HEK293 (cell line): ENCODE results near the gene NOB1.

ENCODE experiments used
- CTCF ChIA-PET: fragments of 350-600 bp; formaldehyde crosslinking; extraction: SDS; loops from one replicate; lab custom pipeline; 2021; ENCODE audit warnings: antibody characterized with exemption; lab: Yijun Ruan, JAX
- POLR2A ChIA-PET: fragments of 300-600 bp; formaldehyde crosslinking; extraction: SDS; loops from one replicate; lab custom pipeline; 2020; ENCODE audit warnings: antibody characterized with exemption, inconsistent platforms; lab: Yijun Ruan, JAX
- H3K27ac ChIP-seq: fragments of 200-500 bp; sonication (Bioruptor generic); 2 replicates; pipeline ENCODE4 v1.5.1; 2014; ENCODE audit warnings: low read depth, low read length, control low read depth, inconsistent platforms; ENCODE audit errors: extremely low read depth
- H3K36me3 ChIP-seq, 2 experiments: fragments of 200-500 bp in 1 of 2; sonication (Bioruptor generic) in 1 of 2; 1 replicate in 1 of 2; 2 replicates in 1 of 2; pipeline ENCODE4 v1.5.1; 2014 to 2017; ENCODE audit warnings: inconsistent platforms in 2 of 2, low read length in 2 of 2; ENCODE audit not compliant: control insufficient read depth in 2 of 2, insufficient read depth in 1 of 2
- H3K4me1 ChIP-seq: fragments of 200-500 bp; sonication (Bioruptor generic); 2 replicates; pipeline ENCODE4 v1.5.1; 2014; ENCODE audit warnings: mild to moderate bottlenecking, low read length, inconsistent platforms; ENCODE audit not compliant: control insufficient read depth, insufficient read depth
- H3K4me3 ChIP-seq: 2 replicates; pipeline ENCODE4 v1.5.1; 2011; ENCODE audit warnings: low read depth, mild to moderate bottlenecking, control low read depth, low read length, moderate library complexity
- H3K9me3 ChIP-seq: fragments of 200-500 bp; sonication (Bioruptor generic); 2 replicates; pipeline ENCODE4 v1.5.1; 2014; ENCODE audit warnings: low read depth, low read length, inconsistent platforms; ENCODE audit not compliant: control insufficient read depth, insufficient read depth
- BCL11B ChIP-seq: fragments of 450-650 bp; formaldehyde crosslinking; IDR thresholded peaks from 2 replicates; pipeline ENCODE4 v1.5.1; 2016; ENCODE audit warnings: low read depth, missing biosample characterization, missing genetic modification characterization
- GLI2 ChIP-seq: fragments of 450-650 bp; formaldehyde crosslinking; IDR thresholded peaks from 2 replicates; pipeline ENCODE4; 2017; ENCODE audit warnings: missing biosample characterization, missing genetic modification characterization, low read depth, borderline replicate concordance
- PRDM1 ChIP-seq: fragments of 450-650 bp; formaldehyde crosslinking; IDR thresholded peaks from 2 replicates; pipeline ENCODE4; 2016; ENCODE audit warnings: missing biosample characterization, missing genetic modification characterization
- ZFHX2 ChIP-seq: fragments of 450-650 bp; formaldehyde crosslinking; conservative IDR thresholded peaks from 2 replicates; pipeline ENCODE4 v1.5.1; 2016; ENCODE audit warnings: missing biosample characterization, missing genetic modification characterization
- ZNF10 ChIP-seq: fragments of 450-650 bp; formaldehyde crosslinking; IDR thresholded peaks from 2 replicates; pipeline ENCODE4 v1.5.1; 2017; ENCODE audit warnings: missing biosample characterization, missing genetic modification characterization
- ZNF114 ChIP-seq: fragments of 450-650 bp; formaldehyde crosslinking; IDR thresholded peaks from 2 replicates; pipeline ENCODE4 v1.5.0; 2017; ENCODE audit warnings: missing biosample characterization, missing genetic modification characterization
- ZNF157 ChIP-seq: fragments of 450-650 bp; formaldehyde crosslinking; IDR thresholded peaks from 2 replicates; pipeline ENCODE4 v1.5.1; 2016; ENCODE audit warnings: missing biosample characterization, missing genetic modification characterization
- ZNF16 ChIP-seq: fragments of 450-650 bp; formaldehyde crosslinking; IDR thresholded peaks from 2 replicates; pipeline ENCODE4 v1.5.1; 2016; ENCODE audit warnings: low read depth, missing biosample characterization, missing genetic modification characterization
- ZNF174 ChIP-seq: fragments of 450-650 bp; formaldehyde crosslinking; IDR thresholded peaks from 2 replicates; pipeline ENCODE4 v1.5.0; 2017; ENCODE audit warnings: missing biosample characterization, mild to moderate bottlenecking, missing genetic modification characterization
- ZNF394 ChIP-seq: fragments of 450-650 bp; formaldehyde crosslinking; IDR thresholded peaks from 2 replicates; pipeline ENCODE4 v1.5.1; 2016; ENCODE audit warnings: missing biosample characterization, missing genetic modification characterization, mild to moderate bottlenecking, moderate library complexity, borderline replicate concordance
- ZNF658 ChIP-seq: fragments of 450-650 bp; formaldehyde crosslinking; IDR thresholded peaks from 2 replicates; pipeline ENCODE4; 2016; ENCODE audit warnings: missing biosample characterization, missing genetic modification characterization
- ZNF660 ChIP-seq: fragments of 450-650 bp; IDR thresholded peaks from 2 replicates; pipeline ENCODE4 v1.5.1; 2018; ENCODE audit warnings: missing biosample characterization, mild to moderate bottlenecking, missing genetic modification characterization
- ZNF747 ChIP-seq: fragments of 450-650 bp; formaldehyde crosslinking; IDR thresholded peaks from 2 replicates; pipeline ENCODE4 v1.5.1; 2016; ENCODE audit warnings: missing biosample characterization, missing genetic modification characterization
- ZSCAN16 ChIP-seq: fragments of 450-650 bp; formaldehyde crosslinking; IDR thresholded peaks from 2 replicates; pipeline ENCODE4 v1.5.1; 2016; ENCODE audit warnings: missing biosample characterization, missing genetic modification characterization
- TF ChIP-seq, protein P1 (sequence below): fragments of 450-650 bp; formaldehyde crosslinking; IDR thresholded peaks from 2 replicates; pipeline ENCODE4 v1.5.1; 2016; ENCODE audit warnings: missing biosample characterization, missing genetic modification characterization
- TF ChIP-seq, protein P2 (sequence below): fragments of 450-650 bp; IDR thresholded peaks from 2 replicates; pipeline ENCODE4 v1.5.1; 2018; ENCODE audit warnings: missing biosample characterization, mild to moderate bottlenecking, missing genetic modification characterization
- TF ChIP-seq, protein P3 (sequence below): fragments of 450-650 bp; formaldehyde crosslinking; IDR thresholded peaks from 2 replicates; pipeline ENCODE4 v1.5.1; 2016; ENCODE audit warnings: missing biosample characterization, missing genetic modification characterization
- TF ChIP-seq, protein P4 (sequence below): fragments of 450-650 bp; formaldehyde crosslinking; IDR thresholded peaks from 2 replicates; pipeline ENCODE4 v1.5.1; 2016; ENCODE audit warnings: missing biosample characterization, missing genetic modification characterization, borderline replicate concordance
- TF ChIP-seq, protein P5 (sequence below): fragments of 450-650 bp; formaldehyde crosslinking; IDR thresholded peaks from 2 replicates; pipeline ENCODE4 v1.5.1; 2016; ENCODE audit warnings: missing biosample characterization, missing genetic modification characterization, borderline replicate concordance

NOB1 gene

DNA sequence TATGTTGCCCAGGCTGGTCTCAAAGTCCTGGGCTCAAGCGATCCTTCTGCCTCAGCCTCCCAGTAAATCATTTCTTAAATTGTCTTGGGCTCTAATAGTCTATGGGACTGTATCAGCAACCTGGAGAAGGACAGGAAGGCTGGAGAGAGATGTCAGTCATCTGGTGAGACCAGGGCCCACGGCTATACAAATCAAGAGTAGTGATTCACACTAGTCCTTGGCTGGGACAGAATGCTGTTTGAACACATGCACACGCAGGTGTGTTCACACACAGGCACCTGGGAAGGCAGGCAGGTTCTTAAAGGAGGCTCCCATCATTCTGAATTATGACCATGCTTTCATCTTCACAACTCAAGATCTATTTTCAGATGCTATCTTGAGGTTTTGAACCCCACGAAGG is 42.4 kb downstream of the NOB1 start (continued):
- no peak for TF ChIP-seq ZSCAN16
- TF ChIP-seq, protein P1, sequence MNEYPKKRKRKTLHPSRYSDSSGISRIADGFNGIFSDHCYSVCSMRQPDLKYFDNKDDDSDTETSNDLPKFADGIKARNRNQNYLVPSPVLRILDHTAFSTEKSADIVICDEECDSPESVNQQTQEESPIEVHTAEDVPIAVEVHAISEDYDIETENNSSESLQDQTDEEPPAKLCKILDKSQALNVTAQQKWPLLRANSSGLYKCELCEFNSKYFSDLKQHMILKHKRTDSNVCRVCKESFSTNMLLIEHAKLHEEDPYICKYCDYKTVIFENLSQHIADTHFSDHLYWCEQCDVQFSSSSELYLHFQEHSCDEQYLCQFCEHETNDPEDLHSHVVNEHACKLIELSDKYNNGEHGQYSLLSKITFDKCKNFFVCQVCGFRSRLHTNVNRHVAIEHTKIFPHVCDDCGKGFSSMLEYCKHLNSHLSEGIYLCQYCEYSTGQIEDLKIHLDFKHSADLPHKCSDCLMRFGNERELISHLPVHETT (tag by site-specific recombination) = no peak
- TF ChIP-seq, protein P2, sequence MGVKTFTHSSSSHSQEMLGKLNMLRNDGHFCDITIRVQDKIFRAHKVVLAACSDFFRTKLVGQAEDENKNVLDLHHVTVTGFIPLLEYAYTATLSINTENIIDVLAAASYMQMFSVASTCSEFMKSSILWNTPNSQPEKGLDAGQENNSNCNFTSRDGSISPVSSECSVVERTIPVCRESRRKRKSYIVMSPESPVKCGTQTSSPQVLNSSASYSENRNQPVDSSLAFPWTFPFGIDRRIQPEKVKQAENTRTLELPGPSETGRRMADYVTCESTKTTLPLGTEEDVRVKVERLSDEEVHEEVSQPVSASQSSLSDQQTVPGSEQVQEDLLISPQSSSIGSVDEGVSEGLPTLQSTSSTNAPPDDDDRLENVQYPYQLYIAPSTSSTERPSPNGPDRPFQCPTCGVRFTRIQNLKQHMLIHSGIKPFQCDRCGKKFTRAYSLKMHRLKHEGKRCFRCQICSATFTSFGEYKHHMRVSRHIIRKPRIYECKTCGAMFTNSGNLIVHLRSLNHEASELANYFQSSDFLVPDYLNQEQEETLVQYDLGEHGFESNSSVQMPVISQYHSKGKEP (tag by site-specific recombination) = no peak

DNA sequence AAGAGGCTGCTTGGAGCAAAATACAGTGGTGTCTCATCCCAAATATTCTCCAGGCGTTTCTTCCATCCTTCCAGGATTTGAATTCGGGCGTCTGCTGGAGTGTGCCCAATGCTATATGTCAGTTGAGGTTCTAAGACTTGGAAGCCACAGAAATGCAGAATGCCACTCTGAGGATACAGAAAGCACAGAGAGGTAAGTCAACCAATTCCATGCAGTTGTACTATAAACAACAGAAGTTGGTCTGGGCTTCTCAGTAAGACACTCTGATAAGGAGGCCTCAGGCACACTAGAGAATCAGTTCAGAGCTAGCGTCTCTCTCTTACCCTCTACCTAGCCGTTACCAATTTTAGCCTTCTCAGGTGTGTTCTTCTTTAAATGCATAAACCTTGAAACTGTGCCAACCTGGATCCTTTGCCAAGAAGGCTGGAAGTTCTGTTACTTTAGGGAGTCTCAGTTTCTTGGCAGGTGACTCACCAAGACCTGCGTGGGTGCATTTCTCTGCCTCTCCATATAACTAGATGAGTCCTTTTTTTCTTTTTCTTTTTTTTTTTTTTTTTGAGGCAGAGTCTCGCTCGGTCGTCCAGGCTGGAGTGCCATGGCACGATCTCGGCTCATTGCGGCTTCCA is 43.5 kb downstream of the NOB1 start:
- Histone ChIP-seq H3K27ac (no peak overlapping the region), H3K36me3 (peaks cover 0 to 31% of the 10 kb centered on the region in 2 experiments; a peak in 2 of 3 replicates), H3K9me3 (no peaks in the 10 kb centered on the region), H3K4me1 (no peaks in the 10 kb centered on the region), H3K4me3 (no peak overlapping the region)
- ChIA-PET CTCF (interaction anchor here (1.1 to 3.7 kb wide), 5 partner anchors 12 to 314 kb away, joined by 3 to 37 read pairs (median 5); partner anchors contain the start of gene NOB1), POLR2A (interaction anchor here (4.0 kb wide), 1 partner anchor 43 kb away, joined by 10 read pairs; the partner anchor contains the start of gene NOB1)
- TF ChIP-seq, protein P3, sequence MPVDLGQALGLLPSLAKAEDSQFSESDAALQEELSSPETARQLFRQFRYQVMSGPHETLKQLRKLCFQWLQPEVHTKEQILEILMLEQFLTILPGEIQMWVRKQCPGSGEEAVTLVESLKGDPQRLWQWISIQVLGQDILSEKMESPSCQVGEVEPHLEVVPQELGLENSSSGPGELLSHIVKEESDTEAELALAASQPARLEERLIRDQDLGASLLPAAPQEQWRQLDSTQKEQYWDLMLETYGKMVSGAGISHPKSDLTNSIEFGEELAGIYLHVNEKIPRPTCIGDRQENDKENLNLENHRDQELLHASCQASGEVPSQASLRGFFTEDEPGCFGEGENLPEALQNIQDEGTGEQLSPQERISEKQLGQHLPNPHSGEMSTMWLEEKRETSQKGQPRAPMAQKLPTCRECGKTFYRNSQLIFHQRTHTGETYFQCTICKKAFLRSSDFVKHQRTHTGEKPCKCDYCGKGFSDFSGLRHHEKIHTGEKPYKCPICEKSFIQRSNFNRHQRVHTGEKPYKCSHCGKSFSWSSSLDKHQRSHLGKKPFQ = no peak
- TF ChIP-seq ZFHX2 (tag by site-specific recombination) = 0 out of 2 replicates have a peak, but pooled peaks have one; percentile 13

DNA sequence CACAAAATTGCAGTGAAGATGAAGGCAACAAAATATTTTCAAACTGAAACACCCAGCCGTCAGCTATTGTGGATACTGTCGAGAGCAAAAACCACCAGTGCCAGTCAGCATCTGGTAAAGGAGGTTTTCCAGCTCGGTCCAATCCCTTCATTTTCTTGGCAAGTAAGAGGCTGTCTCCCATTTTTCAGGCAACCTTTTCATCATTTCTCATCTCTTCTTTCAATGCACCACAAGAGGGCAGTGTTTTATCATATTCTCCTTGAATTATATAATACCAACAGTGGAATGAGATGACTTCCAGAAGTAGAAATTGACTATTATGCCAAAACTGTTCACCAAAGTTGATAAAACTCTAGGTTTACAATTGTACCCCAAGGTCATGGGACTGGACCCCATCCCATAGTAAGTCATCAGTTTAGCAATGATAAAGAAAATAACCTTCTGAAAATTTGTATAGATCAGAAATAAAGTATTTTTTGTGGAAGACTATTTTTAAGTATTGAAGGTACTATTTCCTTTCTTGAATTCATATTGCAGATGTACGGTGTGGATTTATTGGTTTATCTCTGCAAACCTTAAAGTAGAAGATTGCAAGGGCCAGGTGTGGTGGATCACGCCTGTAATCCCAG is 45.2 kb downstream of the NOB1 start:
- CTCF ChIA-PET = interaction anchor here (0.6 to 3.7 kb wide), 15 partner anchors 11 to 545 kb away, joined by 3 to 37 read pairs (median 4); partner anchors contain the start of gene NOB1
- H3K4me3 ChIP-seq = no peak overlapping the region
- peaks cover 0 to 26% of the 10 kb centered on the region in 2 experiments; a peak in 2 of 3 replicates for H3K36me3 ChIP-seq
- no peak overlapping the region for H3K27ac ChIP-seq
- H3K4me1 ChIP-seq = no peaks in the 10 kb centered on the region
- H3K9me3 ChIP-seq = no peaks in the 10 kb centered on the region
- POLR2A ChIA-PET = interaction anchor here (4.0 kb wide), 1 partner anchor 45 kb away, joined by 10 read pairs; the partner anchor contains the start of gene NOB1
- TF ChIP-seq ZNF747 (tag by site-specific recombination) = no peak
- TF ChIP-seq ZNF16 (tag by site-specific recombination) = no peak
- peak; percentile 82 for TF ChIP-seq ZNF660
- no peak for TF ChIP-seq ZNF174 (tag by site-specific recombination)
- TF ChIP-seq ZNF114 (tag by site-specific recombination) = no peak
- TF ChIP-seq, protein P4, sequence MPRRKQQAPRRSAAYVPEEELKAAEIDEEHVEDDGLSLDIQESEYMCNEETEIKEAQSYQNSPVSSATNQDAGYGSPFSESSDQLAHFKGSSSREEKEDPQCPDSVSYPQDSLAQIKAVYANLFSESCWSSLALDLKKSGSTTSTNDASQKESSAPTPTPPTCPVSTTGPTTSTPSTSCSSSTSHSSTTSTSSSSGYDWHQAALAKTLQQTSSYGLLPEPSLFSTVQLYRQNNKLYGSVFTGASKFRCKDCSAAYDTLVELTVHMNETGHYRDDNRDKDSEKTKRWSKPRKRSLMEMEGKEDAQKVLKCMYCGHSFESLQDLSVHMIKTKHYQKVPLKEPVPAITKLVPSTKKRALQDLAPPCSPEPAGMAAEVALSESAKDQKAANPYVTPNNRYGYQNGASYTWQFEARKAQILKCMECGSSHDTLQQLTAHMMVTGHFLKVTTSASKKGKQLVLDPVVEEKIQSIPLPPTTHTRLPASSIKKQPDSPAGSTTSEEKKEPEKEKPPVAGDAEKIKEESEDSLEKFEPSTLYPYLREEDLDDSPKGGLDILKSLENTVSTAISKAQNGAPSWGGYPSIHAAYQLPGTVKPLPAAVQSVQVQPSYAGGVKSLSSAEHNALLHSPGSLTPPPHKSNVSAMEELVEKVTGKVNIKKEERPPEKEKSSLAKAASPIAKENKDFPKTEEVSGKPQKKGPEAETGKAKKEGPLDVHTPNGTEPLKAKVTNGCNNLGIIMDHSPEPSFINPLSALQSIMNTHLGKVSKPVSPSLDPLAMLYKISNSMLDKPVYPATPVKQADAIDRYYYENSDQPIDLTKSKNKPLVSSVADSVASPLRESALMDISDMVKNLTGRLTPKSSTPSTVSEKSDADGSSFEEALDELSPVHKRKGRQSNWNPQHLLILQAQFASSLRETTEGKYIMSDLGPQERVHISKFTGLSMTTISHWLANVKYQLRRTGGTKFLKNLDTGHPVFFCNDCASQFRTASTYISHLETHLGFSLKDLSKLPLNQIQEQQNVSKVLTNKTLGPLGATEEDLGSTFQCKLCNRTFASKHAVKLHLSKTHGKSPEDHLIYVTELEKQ (tag by site-specific recombination) = no peak
- TF ChIP-seq, protein P5, sequence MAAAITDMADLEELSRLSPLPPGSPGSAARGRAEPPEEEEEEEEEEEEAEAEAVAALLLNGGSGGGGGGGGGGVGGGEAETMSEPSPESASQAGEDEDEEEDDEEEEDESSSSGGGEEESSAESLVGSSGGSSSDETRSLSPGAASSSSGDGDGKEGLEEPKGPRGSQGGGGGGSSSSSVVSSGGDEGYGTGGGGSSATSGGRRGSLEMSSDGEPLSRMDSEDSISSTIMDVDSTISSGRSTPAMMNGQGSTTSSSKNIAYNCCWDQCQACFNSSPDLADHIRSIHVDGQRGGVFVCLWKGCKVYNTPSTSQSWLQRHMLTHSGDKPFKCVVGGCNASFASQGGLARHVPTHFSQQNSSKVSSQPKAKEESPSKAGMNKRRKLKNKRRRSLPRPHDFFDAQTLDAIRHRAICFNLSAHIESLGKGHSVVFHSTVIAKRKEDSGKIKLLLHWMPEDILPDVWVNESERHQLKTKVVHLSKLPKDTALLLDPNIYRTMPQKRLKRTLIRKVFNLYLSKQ (tag by site-specific recombination) = no peak
- no peak for TF ChIP-seq GLI2 (tag by site-specific recombination)
- TF ChIP-seq ZNF157 (tag by site-specific recombination) = no peak
- TF ChIP-seq ZSCAN16 = no peak
- 0 out of 2 replicates have a peak, but pooled peaks have one; percentile 15 for TF ChIP-seq ZNF10
- no peak for TF ChIP-seq ZNF394 (tag by site-specific recombination)
- TF ChIP-seq PRDM1 (tag by site-specific recombination) = no peak
- no peak for TF ChIP-seq ZNF658 (tag by site-specific recombination)
- TF ChIP-seq BCL11B (tag by site-specific recombination) = no peak
